GDM1 (cell line): ENCODE results near the gene TAF4.
"Not testable (repeated sequence)": the region's sequence is repeated elsewhere in the genome, so short reads cannot be mapped to it uniquely, and the experiment has no call there.

ENCODE experiments used
- DNase-seq: peaks from one replicate; lab custom pipeline; 2025; lab: John Stamatoyannopoulos, UW

TAF4 gene, protein sequence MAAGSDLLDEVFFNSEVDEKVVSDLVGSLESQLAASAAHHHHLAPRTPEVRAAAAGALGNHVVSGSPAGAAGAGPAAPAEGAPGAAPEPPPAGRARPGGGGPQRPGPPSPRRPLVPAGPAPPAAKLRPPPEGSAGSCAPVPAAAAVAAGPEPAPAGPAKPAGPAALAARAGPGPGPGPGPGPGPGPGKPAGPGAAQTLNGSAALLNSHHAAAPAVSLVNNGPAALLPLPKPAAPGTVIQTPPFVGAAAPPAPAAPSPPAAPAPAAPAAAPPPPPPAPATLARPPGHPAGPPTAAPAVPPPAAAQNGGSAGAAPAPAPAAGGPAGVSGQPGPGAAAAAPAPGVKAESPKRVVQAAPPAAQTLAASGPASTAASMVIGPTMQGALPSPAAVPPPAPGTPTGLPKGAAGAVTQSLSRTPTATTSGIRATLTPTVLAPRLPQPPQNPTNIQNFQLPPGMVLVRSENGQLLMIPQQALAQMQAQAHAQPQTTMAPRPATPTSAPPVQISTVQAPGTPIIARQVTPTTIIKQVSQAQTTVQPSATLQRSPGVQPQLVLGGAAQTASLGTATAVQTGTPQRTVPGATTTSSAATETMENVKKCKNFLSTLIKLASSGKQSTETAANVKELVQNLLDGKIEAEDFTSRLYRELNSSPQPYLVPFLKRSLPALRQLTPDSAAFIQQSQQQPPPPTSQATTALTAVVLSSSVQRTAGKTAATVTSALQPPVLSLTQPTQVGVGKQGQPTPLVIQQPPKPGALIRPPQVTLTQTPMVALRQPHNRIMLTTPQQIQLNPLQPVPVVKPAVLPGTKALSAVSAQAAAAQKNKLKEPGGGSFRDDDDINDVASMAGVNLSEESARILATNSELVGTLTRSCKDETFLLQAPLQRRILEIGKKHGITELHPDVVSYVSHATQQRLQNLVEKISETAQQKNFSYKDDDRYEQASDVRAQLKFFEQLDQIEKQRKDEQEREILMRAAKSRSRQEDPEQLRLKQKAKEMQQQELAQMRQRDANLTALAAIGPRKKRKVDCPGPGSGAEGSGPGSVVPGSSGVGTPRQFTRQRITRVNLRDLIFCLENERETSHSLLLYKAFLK

DNA sequence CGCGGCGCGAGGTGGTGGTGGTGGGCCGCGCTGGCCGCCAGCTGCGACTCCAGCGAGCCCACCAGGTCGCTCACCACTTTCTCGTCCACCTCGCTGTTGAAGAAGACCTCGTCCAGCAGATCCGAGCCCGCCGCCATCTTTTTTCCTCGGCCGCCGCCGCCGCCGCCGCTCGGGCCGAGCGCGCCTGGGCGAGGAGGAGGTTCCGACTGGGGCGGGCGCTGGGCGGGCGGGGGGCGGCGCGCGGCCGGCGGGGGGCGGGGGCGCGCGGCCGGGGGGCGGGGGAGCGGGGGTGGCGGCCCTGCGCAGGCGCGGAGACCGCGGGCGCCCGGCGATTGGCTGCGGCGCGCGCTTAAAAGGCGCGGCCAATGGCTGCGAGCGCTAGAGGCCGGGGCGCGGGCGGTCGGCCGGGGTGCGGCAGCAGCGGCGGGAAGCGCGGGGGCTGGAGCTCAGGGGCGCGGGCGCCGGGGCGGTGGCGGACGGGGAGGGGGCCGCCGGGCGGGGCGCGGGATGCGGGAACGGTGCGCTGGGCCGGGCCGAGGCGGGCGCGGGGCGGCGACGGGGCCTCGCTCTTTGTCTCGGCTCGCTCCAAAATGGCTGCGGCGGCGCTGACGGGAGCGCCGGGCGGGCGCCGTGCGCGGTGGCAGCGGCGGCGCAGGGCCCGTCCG lies at the start of gene TAF4:
TSS of gene TAF4 (minus strand) at position 208 of the 665 bp plus-strand sequence. CDS start at position 137, 71 bp downstream.
- DNase-seq: peak; percentile 64

DNA sequence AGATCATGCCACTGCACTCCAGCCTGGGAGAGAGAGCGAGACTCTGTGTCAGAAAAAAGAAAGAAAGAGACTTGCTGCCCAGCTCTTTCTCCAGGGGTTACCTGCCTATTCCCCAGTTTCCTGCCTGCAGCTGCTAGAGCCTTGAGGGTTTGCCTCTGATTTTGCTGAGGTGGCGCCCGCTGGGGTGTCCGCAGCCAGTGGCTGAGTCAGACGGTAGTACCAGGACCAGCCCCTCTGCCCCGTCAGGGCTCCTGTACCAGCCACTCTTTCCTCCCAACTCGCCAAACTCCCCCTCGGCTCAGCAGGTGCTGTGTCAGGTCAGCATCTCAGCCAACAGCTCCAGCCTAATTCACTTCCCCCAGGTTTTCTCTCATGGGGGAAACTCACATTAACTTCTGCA lies 49.2 kb upstream of the TAF4 start:
- no peak for DNase-seq

DNA sequence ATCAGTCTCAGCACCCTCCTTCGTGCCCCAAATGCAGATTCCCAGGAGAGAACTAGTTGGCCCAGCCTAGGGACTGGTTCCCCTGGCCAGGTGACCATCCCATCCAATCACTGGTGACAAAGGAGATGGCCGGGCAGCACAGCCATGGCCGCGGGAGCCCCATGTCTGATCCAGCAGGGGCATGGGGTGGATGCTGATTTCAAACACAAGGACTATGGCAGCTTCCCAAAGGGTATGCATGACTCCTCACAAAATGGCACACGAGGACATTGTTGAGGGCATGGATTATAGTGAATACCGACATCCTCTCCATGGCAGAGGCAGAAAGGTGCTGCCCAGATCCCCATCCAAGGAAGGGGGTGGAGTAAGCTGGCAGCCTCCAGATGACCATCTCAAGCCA lies 46.7 kb upstream of the TAF4 start:
- DNase-seq: no peak

DNA sequence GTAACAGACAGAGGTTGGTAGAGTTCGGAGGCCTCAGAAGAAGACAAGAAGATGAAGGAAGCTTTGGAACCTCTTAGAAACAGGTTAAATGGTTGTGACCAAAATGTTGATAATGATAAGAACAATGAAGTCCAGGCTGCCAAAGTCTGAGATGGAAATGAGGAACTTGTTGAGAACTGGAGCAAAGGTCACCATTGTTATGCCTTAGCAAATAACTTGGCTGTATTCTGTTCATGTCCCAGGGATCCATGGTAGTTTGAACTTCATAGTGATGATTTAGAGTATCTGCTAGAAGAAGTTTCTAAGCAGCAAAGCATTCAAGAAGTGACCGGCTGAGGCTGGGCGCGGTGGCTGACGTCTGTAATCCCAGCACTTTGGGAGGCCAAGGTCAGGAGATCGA lies 45.5 kb upstream of the TAF4 start:
- no peak for DNase-seq

DNA sequence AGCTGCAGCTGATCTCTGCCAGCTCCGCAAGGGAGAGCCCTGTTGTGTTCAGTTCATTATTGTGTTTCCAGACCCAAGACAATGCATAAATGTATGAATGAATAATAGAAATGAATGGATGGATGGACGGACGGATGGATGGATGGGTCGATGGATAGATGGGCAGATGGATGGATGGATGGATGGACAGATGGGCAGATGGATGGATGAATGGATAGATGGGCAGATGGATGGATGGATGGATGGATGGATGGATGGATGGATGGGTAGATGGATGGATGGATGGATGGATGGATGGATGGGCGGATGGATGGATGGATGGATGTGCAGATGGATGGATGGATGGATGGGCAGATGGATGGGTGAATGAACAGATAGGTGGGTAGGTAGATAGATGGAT lies 39.9 kb upstream of the TAF4 start:
- DNase-seq: no peak

DNA sequence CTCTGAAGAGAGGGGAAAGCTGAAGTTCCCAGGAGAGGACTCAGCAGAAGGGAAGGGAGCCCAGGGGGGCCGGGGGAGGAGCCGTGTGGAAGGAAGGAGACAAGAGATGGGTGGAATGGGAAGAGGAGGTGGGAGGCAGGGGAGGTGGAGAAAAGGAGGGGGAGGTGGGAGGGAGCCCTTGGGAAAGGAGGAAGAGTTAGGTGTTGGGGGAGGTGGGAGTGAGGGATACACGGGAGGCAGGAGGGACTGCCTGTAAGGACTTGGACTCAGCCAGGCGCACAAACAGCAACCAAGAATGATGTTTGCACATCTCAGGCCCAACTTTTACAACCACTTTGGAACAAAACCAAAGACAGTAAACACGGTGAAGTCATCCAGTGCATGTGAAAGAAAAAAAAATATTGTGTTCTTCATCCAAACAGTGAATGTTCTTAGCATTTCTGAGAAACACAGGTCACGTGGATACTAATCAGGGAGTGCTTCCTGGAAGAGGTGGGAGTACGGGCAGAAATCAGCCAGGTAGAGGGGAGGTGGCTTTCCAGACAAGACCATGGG lies 39.2 kb upstream of the TAF4 start:
- no peak for DNase-seq

DNA sequence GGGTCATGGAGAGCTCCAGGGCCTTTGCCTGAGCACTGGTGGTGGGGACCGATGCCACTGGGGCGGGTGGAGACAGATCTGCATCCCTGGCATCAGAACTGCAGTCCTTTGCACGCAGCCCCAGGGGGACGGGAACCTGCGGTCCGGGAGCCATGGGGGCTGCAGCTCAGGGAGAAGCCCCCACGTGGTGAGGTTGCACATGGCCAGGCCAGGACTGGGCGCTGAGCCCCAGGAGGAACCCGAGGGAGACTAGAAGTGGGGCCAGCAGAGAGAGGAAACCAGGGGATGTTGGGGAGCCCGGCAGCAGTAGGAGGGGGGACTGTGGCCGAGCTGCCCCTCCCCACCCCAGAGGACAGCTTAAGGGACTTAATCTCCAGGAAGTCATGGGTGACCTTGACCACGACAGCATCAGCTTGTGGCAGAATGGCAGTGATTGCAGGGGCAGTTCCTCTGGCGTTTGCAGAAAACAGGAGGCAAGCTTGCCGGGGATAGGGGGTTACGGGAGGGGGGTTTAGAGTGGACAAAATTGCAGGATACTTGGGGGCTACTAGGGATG lies 38.6 kb upstream of the TAF4 start:
- no peak for DNase-seq

DNA sequence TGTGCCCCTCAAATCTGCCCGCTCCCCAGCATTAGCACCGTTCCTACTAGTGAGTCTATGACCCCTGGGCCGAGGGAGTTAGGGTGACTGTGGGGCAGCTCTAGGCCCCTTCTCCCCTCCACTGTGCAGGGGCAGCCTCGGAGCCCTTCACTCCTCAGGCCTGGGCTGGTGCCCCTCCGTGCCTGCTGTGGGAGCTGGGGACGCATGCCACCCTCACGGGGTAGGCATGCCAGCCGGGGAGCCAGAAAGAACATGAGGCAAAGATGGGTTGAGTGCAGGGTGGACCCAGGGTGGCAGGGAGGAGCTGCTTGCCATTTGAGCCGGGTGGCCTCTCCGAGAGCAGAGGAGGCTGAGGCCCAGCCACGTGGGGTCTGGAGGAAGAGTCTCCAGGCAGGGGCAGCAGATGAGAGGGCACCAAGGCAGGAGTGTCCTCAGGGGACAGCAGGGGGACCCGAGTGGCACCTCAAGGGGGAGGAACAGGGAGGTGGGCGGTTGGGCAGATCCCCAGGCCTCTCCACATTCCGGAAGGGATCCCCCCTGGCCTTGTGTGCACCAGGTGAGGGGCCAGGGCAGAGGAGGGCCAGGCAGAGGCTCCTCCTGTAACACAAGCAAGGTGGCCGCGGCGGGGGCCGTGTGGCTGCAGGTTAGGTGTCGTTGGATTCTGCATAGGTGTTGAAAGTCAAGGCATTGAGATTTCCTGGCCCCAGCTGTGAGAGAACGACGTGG lies 38.0 kb upstream of the TAF4 start:
- DNase-seq: no peak

DNA sequence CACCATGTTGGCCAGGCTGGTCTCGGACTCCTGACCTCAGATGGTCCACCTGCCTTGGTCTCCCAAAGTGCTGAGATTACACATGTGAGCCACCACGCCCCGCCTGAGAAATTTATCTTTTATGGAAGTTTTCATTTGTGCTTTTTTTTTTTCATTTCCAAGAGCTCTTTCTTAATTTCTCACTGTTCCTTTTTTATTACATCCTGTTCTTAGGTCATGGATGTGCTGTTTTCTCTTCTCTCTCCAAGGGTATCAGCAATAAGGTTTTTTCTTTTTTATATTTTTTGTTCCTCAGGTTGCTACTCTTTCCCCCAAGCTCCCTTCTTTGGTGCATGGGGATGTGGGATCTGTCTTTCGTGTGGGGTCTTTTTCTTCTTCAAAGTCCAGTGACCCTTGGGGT lies 35.4 kb upstream of the TAF4 start:
- DNase-seq: no peak

DNA sequence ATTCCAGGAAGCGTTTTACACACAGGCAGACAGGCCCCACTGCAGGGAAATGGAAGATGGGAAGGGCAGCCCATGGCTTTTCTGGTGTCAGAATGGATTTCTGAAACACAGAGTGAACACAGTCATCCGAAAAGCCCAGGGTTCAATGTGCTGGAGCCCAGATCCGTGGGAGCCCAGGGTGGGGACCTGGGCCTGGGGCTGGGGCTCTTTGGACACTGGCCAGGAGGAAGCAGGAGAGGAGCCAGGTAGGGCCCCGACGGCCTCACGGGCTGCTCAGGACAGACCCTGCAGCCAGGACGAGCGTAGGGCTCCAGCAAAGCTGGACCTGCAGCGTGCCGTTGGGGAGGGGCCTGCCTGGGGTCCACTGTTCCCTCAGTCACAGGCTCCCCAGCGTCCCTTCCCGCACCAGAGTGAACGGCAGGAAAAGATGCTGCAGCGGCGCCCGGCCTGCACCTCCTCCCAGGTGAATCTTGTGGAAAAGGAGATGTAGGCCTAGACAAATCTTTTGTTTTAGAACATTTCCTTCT lies 32.3 kb upstream of the TAF4 start:
- no peak for DNase-seq

DNA sequence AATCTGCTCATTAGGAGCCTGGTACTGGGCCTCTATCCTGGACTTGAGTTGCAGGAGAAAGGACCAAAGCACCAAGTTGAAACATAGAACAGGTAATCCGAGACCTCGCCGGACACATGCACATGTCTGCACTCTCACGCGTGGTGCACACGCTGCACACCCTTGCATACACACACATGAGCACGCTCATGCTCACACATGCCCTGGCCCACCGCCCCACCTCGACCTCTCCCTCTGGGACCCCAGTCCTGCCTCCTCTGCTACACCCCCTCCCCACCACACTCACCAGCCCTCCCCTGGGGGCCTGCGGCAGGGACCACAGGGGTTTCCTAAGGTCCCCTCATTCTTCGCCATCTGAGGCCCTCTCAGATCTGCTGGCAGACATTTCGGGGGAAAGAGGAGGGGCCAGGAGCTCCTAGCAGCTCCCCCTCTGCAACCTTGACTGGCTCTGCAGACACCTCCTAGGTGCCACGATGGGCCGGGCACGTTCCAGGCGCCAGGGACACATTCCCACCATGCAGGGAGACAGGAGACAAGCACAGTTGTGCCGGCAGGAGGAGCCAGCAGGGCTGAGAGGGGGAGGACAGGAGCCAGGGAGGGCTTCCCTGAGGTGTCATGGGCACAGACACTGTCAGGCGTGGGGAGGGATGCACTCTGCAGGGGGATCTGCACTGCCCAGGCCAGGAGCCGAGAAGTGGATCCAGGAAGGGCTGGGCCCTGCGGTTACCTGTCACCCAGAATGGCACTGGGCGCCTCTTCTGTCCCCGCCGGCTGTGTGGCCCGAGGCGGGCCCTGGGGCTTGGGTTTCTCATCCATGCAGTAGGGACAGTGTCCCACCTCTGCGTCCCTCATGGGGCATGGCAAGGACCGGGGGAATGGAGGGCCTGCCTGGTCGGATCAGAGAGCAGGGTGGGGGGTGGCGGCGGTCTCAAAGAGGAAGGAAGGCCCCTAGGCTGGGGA lies 31.0 kb upstream of the TAF4 start:
- DNase-seq: no peak

DNA sequence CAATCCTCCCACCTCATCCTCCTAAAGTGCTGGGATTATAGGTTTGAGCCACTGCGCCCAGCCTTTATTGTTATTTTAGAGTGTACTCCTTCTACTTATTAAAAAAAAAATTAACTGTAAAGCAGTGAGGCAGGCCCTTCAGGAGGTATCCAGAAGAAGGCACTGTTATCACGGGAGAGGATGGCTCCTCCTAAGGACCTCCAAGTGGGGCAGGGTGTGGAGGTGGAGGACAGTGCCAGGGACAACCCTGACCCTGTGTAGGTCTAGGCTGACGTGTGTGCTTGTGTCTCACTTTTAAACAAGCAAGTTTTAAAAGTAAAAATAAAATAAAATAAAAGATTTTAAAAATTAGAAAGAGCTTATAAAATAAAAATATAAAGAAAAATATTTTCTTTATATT lies 23.7 kb upstream of the TAF4 start:
- DNase-seq: no peak

DNA sequence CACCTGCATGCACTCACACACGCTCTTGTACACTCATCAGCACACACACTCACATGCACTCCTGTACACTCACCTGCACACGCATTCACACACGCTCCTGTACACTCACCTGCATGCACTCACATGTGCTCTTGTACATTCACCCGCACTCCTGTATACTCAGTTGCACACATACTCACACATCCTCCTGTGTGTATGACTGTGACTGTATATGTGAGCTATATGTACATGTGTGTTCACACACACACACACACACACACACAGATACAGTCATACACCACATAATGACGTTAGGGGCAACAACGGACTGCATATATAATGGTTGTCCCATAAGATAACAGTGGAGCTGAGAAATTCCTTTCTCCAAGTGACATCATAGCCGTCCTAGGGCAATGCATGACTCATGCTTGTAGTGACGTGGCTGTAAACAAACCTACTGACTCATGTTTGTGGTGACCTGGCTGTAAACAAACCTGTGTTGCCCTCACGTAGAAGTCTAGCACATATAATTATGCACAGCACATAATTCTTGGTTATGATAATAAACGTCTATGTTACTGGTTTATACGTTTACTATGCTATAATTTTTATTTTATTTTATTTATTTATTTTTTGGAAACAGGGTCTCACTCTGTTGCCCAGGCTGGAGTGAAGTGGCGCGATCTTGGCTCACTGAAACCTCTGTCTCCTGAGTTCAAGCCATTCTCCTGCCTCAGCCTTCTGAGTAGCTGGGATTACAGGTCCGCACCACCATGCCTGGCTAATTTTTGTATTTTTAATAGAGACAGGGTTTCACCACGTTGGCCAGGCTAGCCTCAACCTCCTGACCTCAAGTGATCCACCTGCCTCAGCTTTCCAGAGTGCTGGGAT lies 22.8 kb upstream of the TAF4 start:
- no peak for DNase-seq

DNA sequence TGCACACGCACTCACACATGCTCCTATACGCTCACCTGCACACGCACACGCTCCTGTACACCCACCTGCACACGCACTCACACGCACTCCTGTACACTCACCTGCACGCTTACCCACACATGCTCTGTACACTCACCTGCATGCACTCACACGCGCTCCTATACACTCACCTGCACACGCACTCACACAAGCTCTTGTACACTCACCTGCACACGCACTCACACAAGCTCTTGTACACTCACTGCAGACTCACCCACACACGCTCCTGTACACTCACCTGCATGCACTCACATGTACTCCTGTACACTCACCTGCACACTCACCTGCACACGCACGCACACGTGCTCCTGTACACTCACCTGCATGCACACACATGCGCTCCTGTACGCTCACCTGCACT lies 22.0 kb upstream of the TAF4 start:
- DNase-seq: no peak

DNA sequence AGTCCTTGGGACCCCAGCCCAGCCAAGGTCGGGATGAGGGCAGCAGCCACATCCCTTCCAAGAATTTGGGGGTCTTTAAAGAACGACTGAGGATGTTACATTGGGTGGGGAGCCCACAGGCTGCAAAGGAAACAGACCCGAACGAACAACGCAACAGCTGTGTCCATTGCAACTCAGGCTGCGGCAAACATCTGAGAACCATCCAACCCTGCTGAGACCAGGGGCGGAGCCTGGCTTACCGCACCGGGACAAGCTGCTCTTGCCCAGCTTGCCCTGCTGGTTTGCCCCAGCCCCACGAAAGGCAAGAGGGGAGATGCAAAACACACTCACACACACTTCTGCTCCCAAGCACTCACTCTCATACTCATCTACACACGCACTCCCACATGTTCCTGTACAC lies 21.5 kb upstream of the TAF4 start:
- DNase-seq: no peak

DNA sequence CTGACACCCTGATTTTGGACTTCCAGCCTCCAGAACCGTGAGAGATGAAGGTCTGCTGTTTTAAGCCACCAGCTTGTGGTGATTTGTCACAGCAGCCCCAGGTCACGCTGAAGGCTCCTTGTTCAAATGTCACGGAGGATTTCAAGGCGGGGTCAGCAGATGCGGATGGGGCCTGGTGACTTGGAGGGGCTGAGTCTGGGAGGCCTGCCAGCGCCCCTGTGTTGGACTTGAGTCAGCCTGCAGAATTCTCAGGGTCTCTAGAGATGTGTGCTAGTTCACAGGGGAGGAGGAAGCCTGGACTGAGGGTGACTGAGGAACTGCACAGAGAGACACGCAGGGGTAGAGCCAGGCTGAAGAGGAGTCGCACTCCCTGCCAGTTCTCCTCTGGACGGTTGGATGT lies 19.5 kb upstream of the TAF4 start:
- DNase-seq: no peak

DNA sequence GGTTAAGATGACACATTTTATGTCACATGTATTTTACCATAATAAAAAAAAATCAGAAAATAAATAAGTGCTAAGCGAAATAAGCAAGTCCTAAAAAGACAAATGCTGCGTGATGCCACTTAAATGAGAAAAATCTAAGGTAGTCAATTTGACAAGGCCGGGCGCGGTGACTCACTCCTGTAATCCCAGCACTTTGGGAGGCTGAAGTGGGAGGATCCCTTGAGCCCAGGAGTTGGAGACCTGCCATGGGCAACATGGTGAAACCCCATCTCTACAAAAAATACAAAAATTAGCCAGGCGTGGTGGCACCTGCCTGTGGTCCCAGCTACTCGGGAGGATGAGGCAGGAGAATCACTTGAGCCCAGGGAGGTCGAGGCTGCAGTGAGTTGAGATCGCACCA lies 18.5 kb upstream of the TAF4 start:
- not testable (repeated sequence) for DNase-seq

DNA sequence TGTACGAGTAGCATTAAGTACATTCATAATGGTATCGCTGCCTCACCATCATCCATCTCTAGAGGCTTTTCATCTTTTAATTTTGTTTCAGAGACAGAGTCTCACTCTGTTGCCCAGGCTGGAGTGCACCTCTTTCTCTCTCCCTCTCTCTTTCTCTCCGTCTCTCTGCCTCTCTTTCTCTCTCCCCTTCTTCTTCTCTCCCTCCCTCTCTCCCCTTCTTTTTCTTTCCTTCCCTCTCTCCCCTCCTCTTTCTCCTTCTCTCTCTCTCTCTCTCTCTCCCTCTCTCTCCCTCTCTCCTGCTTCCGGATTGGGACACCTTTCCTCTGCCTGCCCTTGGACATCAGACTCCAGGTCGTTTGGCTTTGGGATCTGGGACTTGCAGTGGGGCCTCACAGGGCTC lies 17.6 kb upstream of the TAF4 start:
- DNase-seq: no peak
